ENCODE measurements around the gene SLC36A3.

DNA sequence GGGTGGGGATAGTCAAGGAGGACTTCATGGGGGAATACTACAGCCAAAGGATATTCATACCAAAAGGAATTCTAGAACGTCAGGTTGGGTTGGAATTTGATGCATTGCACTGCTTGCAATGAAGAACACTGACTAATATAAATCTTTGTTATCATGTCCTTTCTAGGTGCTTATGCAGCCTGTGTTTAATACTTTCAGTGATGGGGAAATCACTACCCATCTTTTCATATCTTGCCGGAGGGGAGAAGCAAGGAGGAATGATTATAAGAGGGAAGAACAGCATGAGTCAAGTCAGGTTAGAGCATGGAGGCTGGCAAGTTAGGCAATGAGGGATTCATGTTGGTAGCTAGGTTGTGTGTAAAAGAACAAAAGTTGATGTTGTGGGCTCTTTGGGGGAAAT is 74.6 kb downstream of the SLC36A3 start:
- TF ChIP-seq, protein P1, sequence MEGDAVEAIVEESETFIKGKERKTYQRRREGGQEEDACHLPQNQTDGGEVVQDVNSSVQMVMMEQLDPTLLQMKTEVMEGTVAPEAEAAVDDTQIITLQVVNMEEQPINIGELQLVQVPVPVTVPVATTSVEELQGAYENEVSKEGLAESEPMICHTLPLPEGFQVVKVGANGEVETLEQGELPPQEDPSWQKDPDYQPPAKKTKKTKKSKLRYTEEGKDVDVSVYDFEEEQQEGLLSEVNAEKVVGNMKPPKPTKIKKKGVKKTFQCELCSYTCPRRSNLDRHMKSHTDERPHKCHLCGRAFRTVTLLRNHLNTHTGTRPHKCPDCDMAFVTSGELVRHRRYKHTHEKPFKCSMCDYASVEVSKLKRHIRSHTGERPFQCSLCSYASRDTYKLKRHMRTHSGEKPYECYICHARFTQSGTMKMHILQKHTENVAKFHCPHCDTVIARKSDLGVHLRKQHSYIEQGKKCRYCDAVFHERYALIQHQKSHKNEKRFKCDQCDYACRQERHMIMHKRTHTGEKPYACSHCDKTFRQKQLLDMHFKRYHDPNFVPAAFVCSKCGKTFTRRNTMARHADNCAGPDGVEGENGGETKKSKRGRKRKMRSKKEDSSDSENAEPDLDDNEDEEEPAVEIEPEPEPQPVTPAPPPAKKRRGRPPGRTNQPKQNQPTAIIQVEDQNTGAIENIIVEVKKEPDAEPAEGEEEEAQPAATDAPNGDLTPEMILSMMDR (IDR thresholded peaks at IDR 0.05): no peak
- no peak for TF ChIP-seq POLR2A (IDR thresholded peaks at IDR 0.05; ENCODE audit: low read depth)
